Panc1 (cell line): ENCODE results near the gene NT5C2.

ENCODE experiments used
- CTCF ChIP-seq: fragments of 450-650 bp; IDR thresholded peaks from 2 replicates; pipeline ENCODE4 v1.5.1; 2017; ENCODE audit warnings: mild to moderate bottlenecking
- SIN3A ChIP-seq: IDR thresholded peaks from 2 replicates; pipeline ENCODE4 v1.6.1; 2012; ENCODE audit warnings: low read depth, mild to moderate bottlenecking, low read length, moderate library complexity, borderline replicate concordance; ENCODE audit not compliant: insufficient read depth

- TF ChIP-seq CTCF (no peak), SIN3A (no peak)
Observed at GRCh38 chr10:103141950-103142349, 51.1 kb downstream of the NT5C2 start.
